B cell (primary cell): Measurements from ENCODE around the gene ANKS1B. TPM values are rescaled to one million over a fixed set of nuclear protein-coding genes. Genes with fewer than 3 reads are reported as not detected.
"Not testable (repeated sequence)": the region's sequence is repeated elsewhere in the genome, so short reads cannot be mapped to it uniquely, and the experiment has no call there.

Experiments
- ATAC-seq: fragments of 200-7000 bp; cut with Tn5 transposase; one replicate; pipeline ENCODE4 v1.10.0; 2021; ENCODE audit warnings: low read depth, mild to moderate bottlenecking, moderate number of reproducible peaks, moderate library complexity
- CTCF ChIA-PET: fragments of 350-600 bp; sonication (Branson Sonifier 250); formaldehyde crosslinking; loops from one replicate; lab custom pipeline; 2021; ENCODE audit warnings: antibody characterized with exemption, inconsistent platforms; lab: Charles Lee
- POLR2A ChIA-PET: fragments of 350-600 bp; sonication (Branson Sonifier 250); formaldehyde crosslinking; loops from one replicate; lab custom pipeline; 2021; ENCODE audit warnings: antibody characterized with exemption; lab: Charles Lee
- DNase-seq: peaks from one replicate; pipeline ENCODE4 v3.0.0; 2013
- H2AFZ ChIP-seq: 2 replicates; pipeline ENCODE4 v1.6.1; 2012; ENCODE audit warnings: mild to moderate bottlenecking, low read depth, low read length; ENCODE audit not compliant: insufficient read depth, poor library complexity, severe bottlenecking
- H3K27ac ChIP-seq, 2 donors: 1 replicate in 1 of 2; 2 replicates in 1 of 2; pipeline ENCODE4 v1.5.1; 2012 to 2013; ENCODE audit warnings: low read length in 2 of 2, mild to moderate bottlenecking in 2 of 2, moderate library complexity in 1 of 2
- H3K27me3 ChIP-seq, 4 experiments: fragments of 200-600 bp in 1 of 4; sonication (generic) in 1 of 4; replicated peaks in 1 of 4; 1 replicate in 2 of 4; 2 replicates in 2 of 4; pipeline versions ENCODE4 v1.6.1 to v1.7.0; 2013 to 2016; ENCODE audit warnings: low read length in 3 of 4, mild to moderate bottlenecking in 2 of 4, mixed read lengths in 1 of 4, moderate library complexity in 1 of 4; ENCODE audit not compliant: insufficient read depth in 4 of 4, control insufficient read depth in 3 of 4; ENCODE audit errors: control extremely low read depth in 1 of 4
- H3K36me3 ChIP-seq, 2 experiments: replicated peaks in 1 of 2; 1 replicate in 1 of 2; 2 replicates in 1 of 2; pipeline versions ENCODE4 v1.6.1 to v1.7.1; 2013; ENCODE audit warnings: low read length in 1 of 2; ENCODE audit not compliant: insufficient read depth in 2 of 2, control insufficient read depth in 1 of 2; ENCODE audit errors: control extremely low read depth in 1 of 2, extremely low read depth in 1 of 2
- H3K4me1 ChIP-seq, 2 donors: fragments of 200-600 bp in 1 of 2; sonication (generic) in 1 of 2; 1 replicate in 1 of 2; 2 replicates in 1 of 2; pipeline versions ENCODE4 v1.5.1 to v1.6.1; 2013 to 2017; ENCODE audit warnings: low read length in 2 of 2; ENCODE audit not compliant: control insufficient read depth in 2 of 2, insufficient read depth in 2 of 2
- H3K4me2 ChIP-seq: replicated peaks from 2 replicates; pipeline ENCODE3; 2012; ENCODE audit warnings: mild to moderate bottlenecking, low read depth, low read length; ENCODE audit not compliant: poor library complexity, severe bottlenecking
- H3K4me3 ChIP-seq, 5 experiments: fragments of 200-600 bp in 1 of 5; sonication (generic) in 1 of 5; 1 replicate in 3 of 5; 2 replicates in 2 of 5; pipeline versions ENCODE4 v1.5.1 to v1.7.0; 2011 to 2016; ENCODE audit warnings: low read length in 4 of 5, mild to moderate bottlenecking in 4 of 5, low read depth in 2 of 5, control low read depth in 1 of 5, moderate library complexity in 1 of 5; ENCODE audit not compliant: insufficient read depth in 1 of 5; ENCODE audit errors: control extremely low read depth in 1 of 5, extremely low read depth in 1 of 5
- H3K79me2 ChIP-seq: fragments of 200-600 bp; sonication (generic); one replicate; pipeline ENCODE4 v1.6.0; 2016; ENCODE audit warnings: low read length; ENCODE audit not compliant: control insufficient read depth, insufficient read depth
- H3K9ac ChIP-seq: fragments of 200-600 bp; sonication (generic); 2 replicates; pipeline ENCODE4 v1.6.1; 2017; ENCODE audit warnings: mild to moderate bottlenecking, low read length, moderate library complexity
- H3K9me3 ChIP-seq, 3 donors: one replicate each; pipeline versions ENCODE4 v1.6.1 to v1.7.1; 2013; ENCODE audit warnings: low read length in 2 of 3; ENCODE audit not compliant: control insufficient read depth in 2 of 3, insufficient read depth in 1 of 3; ENCODE audit errors: control extremely low read depth in 1 of 3
- H4K20me1 ChIP-seq: 2 replicates; pipeline ENCODE4 v1.6.0; 2012; ENCODE audit warnings: mild to moderate bottlenecking, low read length; ENCODE audit not compliant: insufficient read depth, control insufficient read depth, poor library complexity, severe bottlenecking
- H3K27ac Mint-ChIP-seq: one replicate; pipeline ENCODE4 v1.8.0; 2021; ENCODE audit warnings: mixed read lengths
- H3K27me3 Mint-ChIP-seq: one replicate; pipeline ENCODE4 v1.8.0; 2021; ENCODE audit warnings: mixed read lengths
- H3K4me1 Mint-ChIP-seq: one replicate; pipeline ENCODE4 v1.8.0; 2021; ENCODE audit warnings: mixed read lengths
- H3K4me3 Mint-ChIP-seq: one replicate; pipeline ENCODE4 v1.8.0; 2021; ENCODE audit warnings: mixed read lengths
- H3K9me3 Mint-ChIP-seq: one replicate; pipeline ENCODE4 v1.8.0; 2022; ENCODE audit warnings: mixed read lengths; ENCODE audit not compliant: insufficient read depth
- EZH2 ChIP-seq: IDR thresholded peaks from 2 replicates; pipeline ENCODE4 v1.6.1; 2012; ENCODE audit warnings: borderline replicate concordance, low read depth, mild to moderate bottlenecking, moderate library complexity, low read length; ENCODE audit not compliant: insufficient read depth, poor library complexity, severe bottlenecking
- WGBS: methylation state at CpG from one replicate; pipeline ENCODE4 v1.1.5; 2013; ENCODE audit warnings: missing lambda C conversion rate; ENCODE audit not compliant: insufficient coverage; 5-methylcytosine and 5-hydroxymethylcytosine counted together
- intact Hi-C: fragments of 100-400 bp; cut with micrococcal nuclease; formaldehyde crosslinking; loops from one replicate; pipeline ENCODE4 v1.10.0; 2022
- polyA plus RNA-seq: library from polyadenylated mRNA; depleted of rRNA; stranded (reverse); fragments of >200 nt; gene quantifications from 2 replicates; pipeline ENCODE4 v1.2.3, GENCODE V29; 2012
- total RNA-seq, 2 donors: library from RNA; stranded (reverse); fragments of 120-200 nt in 1 of 2; gene quantifications; 1 replicate in 1 of 2; 2 replicates in 1 of 2; pipeline versions ENCODE4 v1.2.3 to v1.2.4, GENCODE V29; 2013 to 2022
- TF ChIP-seq, protein P1 (sequence below): fragments of 200-600 bp; IDR thresholded peaks from one replicate; pipeline ENCODE4 v1.8.0; 2022; ENCODE audit warnings: antibody characterized with exemption, mild to moderate bottlenecking

ANKS1B gene
- total and polyA plus RNA-seq, 2 donors (not counting 1 experiment from before 2014, with no cell fraction given): not detected

DNA sequence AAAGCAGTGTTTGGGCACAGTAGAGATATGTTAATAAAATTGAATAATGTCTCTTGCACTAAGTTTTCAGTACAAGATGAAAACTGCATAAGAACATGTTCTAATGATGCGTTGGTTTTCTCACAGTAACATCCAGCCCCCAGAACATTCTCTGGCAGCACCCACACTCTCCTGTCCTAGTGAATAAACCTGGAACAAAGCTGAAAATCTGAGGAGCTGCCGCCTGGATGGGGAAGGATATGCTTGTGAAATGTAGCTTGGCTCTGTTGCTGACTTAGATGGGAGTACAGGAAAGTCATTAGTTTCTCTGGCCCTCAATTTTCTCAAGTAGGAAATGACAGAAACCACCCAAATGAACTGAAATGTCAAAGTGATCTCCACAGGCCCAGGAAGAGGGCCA lies 1015.8 kb downstream of the ANKS1B start:
- TF ChIP-seq, protein P1, sequence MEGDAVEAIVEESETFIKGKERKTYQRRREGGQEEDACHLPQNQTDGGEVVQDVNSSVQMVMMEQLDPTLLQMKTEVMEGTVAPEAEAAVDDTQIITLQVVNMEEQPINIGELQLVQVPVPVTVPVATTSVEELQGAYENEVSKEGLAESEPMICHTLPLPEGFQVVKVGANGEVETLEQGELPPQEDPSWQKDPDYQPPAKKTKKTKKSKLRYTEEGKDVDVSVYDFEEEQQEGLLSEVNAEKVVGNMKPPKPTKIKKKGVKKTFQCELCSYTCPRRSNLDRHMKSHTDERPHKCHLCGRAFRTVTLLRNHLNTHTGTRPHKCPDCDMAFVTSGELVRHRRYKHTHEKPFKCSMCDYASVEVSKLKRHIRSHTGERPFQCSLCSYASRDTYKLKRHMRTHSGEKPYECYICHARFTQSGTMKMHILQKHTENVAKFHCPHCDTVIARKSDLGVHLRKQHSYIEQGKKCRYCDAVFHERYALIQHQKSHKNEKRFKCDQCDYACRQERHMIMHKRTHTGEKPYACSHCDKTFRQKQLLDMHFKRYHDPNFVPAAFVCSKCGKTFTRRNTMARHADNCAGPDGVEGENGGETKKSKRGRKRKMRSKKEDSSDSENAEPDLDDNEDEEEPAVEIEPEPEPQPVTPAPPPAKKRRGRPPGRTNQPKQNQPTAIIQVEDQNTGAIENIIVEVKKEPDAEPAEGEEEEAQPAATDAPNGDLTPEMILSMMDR: no peak
- no peak for TF ChIP-seq EZH2
- H3K4me3 ChIP-seq: no peak overlapping the region
- no peaks in the 10 kb centered on the region for H3K36me3 ChIP-seq
- H3K9ac ChIP-seq: no peak overlapping the region
- Mint-ChIP-seq H3K27me3 (peaks cover 3% of the 10 kb centered on the region), H3K4me1 (no peaks in the 10 kb centered on the region), H3K9me3 (peaks cover 4% of the 10 kb centered on the region), H3K27ac (no peak overlapping the region), H3K4me3 (no peak overlapping the region)
- DNase-seq (no peak), ATAC-seq (no peak)
- CTCF ChIA-PET: no interaction called here
- H3K79me2 ChIP-seq: no peaks in the 10 kb centered on the region
- no peaks in the 10 kb centered on the region for H3K27me3 ChIP-seq
- no peak overlapping the region for H3K27ac ChIP-seq
- no peak overlapping the region for H2AFZ ChIP-seq
- WGBS: 100% methylated on average over 1 of the region's 2 CpGs
- peaks cover 0 to under 1% (median 0%) of the 10 kb centered on the region in 3 donors for H3K9me3 ChIP-seq
- H3K4me1 ChIP-seq: no peaks in the 10 kb centered on the region
- no peak overlapping the region for H3K4me2 ChIP-seq
- POLR2A ChIA-PET: no interaction called here
- H4K20me1 ChIP-seq: no peaks in the 10 kb centered on the region
- intact Hi-C loops: no loop called here

DNA sequence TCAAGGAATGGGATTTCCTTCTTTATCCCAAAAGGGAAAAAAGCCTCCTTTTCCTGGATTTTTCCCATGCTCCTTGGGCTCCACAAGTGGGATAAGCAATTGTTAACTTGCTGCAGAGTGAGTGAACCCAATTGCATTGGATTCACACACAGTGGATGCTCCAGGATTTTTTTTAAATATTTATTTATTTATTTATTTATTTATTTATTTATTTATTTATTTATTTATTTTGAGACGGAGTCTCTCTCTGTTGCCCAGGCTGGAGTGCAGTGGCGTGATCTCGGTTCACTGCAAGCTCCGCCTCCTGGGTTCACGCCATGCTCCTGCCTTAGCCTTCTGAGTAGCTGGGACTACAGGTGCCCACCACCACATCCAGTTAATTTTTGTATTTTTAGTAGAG lies 1027.6 kb downstream of the ANKS1B start:
- H3K27me3 ChIP-seq, H3K4me2 ChIP-seq, intact Hi-C loops, H3K9ac ChIP-seq, H3K27me3 Mint-ChIP-seq, H3K36me3 ChIP-seq, H3K27ac Mint-ChIP-seq, H3K4me3 Mint-ChIP-seq, H3K4me1 Mint-ChIP-seq, POLR2A ChIA-PET, H3K4me3 ChIP-seq, H3K9me3 ChIP-seq, H4K20me1 ChIP-seq, H3K4me1 ChIP-seq, DNase-seq, H3K9me3 Mint-ChIP-seq, H3K27ac ChIP-seq, H3K79me2 ChIP-seq, ATAC-seq, H2AFZ ChIP-seq: not testable (repeated sequence)
- 100% methylated on average over 2 of the region's 5 CpGs for WGBS
- CTCF ChIA-PET: interaction anchor here (2.4 kb wide), 1 partner anchor 87 kb away, joined by 7 read pairs; no protein-coding TSS in a partner anchor
